ENCODE measurements around the gene KCNJ1. TPM values are rescaled to one million over a fixed set of nuclear protein-coding genes. Genes with fewer than 3 reads are reported as not detected.

Gene KCNJ1
- total RNA-seq, 1 experiment from 2014 or later = not detected

GRCh38 chr11:128806506-128807261 is 60.4 kb downstream of the KCNJ1 start:
- intact Hi-C loops (cut with micrococcal nuclease; ENCODE audit: unreplicated experiment) = no loop called here
- no peak for TF ChIP-seq CTCF (conservative IDR thresholded peaks at IDR 0.05; ENCODE audit: low read depth, low read length)
- no peak for TF ChIP-seq EZH2 (IDR thresholded peaks at IDR 0.05; ENCODE audit: borderline replicate concordance, low read depth, low read length, poor library complexity, severe bottlenecking)
- Histone ChIP-seq H3K27ac (ENCODE audit: low read depth, low read length, poor library complexity, severe bottlenecking) (no peak overlapping the region), H3K4me1 (ENCODE audit: insufficient read depth, low read length, poor library complexity, severe bottlenecking) (no peaks in the 10 kb centered on the region), H3K27me3 (replicated peaks; ENCODE audit: insufficient read depth, low read depth, low read length, poor library complexity) (no peaks in the 10 kb centered on the region), H3K4me3 (ENCODE audit: low read depth, low read length, poor library complexity, severe bottlenecking) (no peak overlapping the region), H3K36me3 (ENCODE audit: insufficient read depth, low read length, poor library complexity, severe bottlenecking) (peaks cover 71% of the 10 kb centered on the region), H3K9me3 (ENCODE audit: low read depth, low read length, poor library complexity, severe bottlenecking) (no peaks in the 10 kb centered on the region)
- ChIA-PET POLR2A (ENCODE audit: low non-redundant PET) (no interaction called here), CTCF (no interaction called here)
- DNase-seq (ENCODE audit: low spot score) = no peak
- no TSS peak for BruUV-seq (replicated peaks)

GRCh38 chr11:128804481-128804880 is 62.6 kb downstream of the KCNJ1 start:
- no peak overlapping the region for H3K4me3 ChIP-seq (ENCODE audit: low read depth, low read length, poor library complexity, severe bottlenecking)
- no peaks in the 10 kb centered on the region for H3K9me3 ChIP-seq (ENCODE audit: low read depth, low read length, poor library complexity, severe bottlenecking)
- H3K4me1 ChIP-seq (ENCODE audit: insufficient read depth, low read length, poor library complexity, severe bottlenecking) = no peaks in the 10 kb centered on the region
- POLR2A ChIA-PET (ENCODE audit: low non-redundant PET) = no interaction called here
- H3K36me3 ChIP-seq (ENCODE audit: insufficient read depth, low read length, poor library complexity, severe bottlenecking) = peaks cover 76% of the 10 kb centered on the region
- H3K27ac ChIP-seq (ENCODE audit: low read depth, low read length, poor library complexity, severe bottlenecking) = no peak overlapping the region
- CTCF ChIA-PET = no interaction called here
- TF ChIP-seq EZH2 (IDR thresholded peaks at IDR 0.05; ENCODE audit: borderline replicate concordance, low read depth, low read length, poor library complexity, severe bottlenecking) (no peak), CTCF (conservative IDR thresholded peaks at IDR 0.05; ENCODE audit: low read depth, low read length) (no peak)
- no peak for DNase-seq (ENCODE audit: low spot score)
- no peaks in the 10 kb centered on the region for H3K27me3 ChIP-seq (replicated peaks; ENCODE audit: insufficient read depth, low read depth, low read length, poor library complexity)
- intact Hi-C loops (cut with micrococcal nuclease; ENCODE audit: unreplicated experiment) = no loop called here
- BruUV-seq (replicated peaks) = no TSS peak

GRCh38 chr11:128803449-128804245 is 63.4 kb downstream of the KCNJ1 start:
- intact Hi-C loops (cut with micrococcal nuclease; ENCODE audit: unreplicated experiment) = no loop called here
- H3K27ac ChIP-seq (ENCODE audit: low read depth, low read length, poor library complexity, severe bottlenecking) = no peak overlapping the region
- TF ChIP-seq CTCF (conservative IDR thresholded peaks at IDR 0.05; ENCODE audit: low read depth, low read length) (no peak), EZH2 (IDR thresholded peaks at IDR 0.05; ENCODE audit: borderline replicate concordance, low read depth, low read length, poor library complexity, severe bottlenecking) (no peak)
- H3K4me3 ChIP-seq (ENCODE audit: low read depth, low read length, poor library complexity, severe bottlenecking) = no peak overlapping the region
- peaks cover 76% of the 10 kb centered on the region for H3K36me3 ChIP-seq (ENCODE audit: insufficient read depth, low read length, poor library complexity, severe bottlenecking)
- POLR2A ChIA-PET (ENCODE audit: low non-redundant PET) = no interaction called here
- BruUV-seq (replicated peaks) = no TSS peak
- no peaks in the 10 kb centered on the region for H3K9me3 ChIP-seq (ENCODE audit: low read depth, low read length, poor library complexity, severe bottlenecking)
- CTCF ChIA-PET = no interaction called here
- no peak for DNase-seq (ENCODE audit: low spot score)
- no peaks in the 10 kb centered on the region for H3K27me3 ChIP-seq (replicated peaks; ENCODE audit: insufficient read depth, low read depth, low read length, poor library complexity)
- H3K4me1 ChIP-seq (ENCODE audit: insufficient read depth, low read length, poor library complexity, severe bottlenecking) = no peaks in the 10 kb centered on the region

Data from A673 (cell line).